Heart right ventricle (tissue), 16 donors: ENCODE data around the gene SLC25A21. TPM values are rescaled to one million over a fixed set of nuclear protein-coding genes. Genes with fewer than 3 reads are reported as not detected.

Experiments
- ATAC-seq, 8 donors: fragments of 200-7000 bp; cut with Tn5 transposase; one replicate each; pipeline ENCODE4 v1.9.1; 2020; ENCODE audit warnings: mild to moderate bottlenecking in 8 of 8, moderate library complexity in 8 of 8, moderate number of reproducible peaks in 1 of 8
- DNase-seq, 2 donors: peaks; one replicate each; pipeline ENCODE4 v3.0.0-alpha.2; 2020
- H3K27ac ChIP-seq, 10 donors: fragments of 200-600 bp; sonication (generic) in 2 of 10; one replicate each; pipeline versions ENCODE4 v1.5.0 to v1.8.0; 2020 to 2022; ENCODE audit warnings: mild to moderate bottlenecking in 3 of 10
- H3K27me3 ChIP-seq, 7 donors: fragments of 200-600 bp; one replicate each; pipeline ENCODE4 v1.8.0; 2021 to 2022; ENCODE audit warnings: mild to moderate bottlenecking in 2 of 7
- H3K36me3 ChIP-seq, 9 donors: fragments of 200-600 bp; sonication (generic) in 1 of 9; one replicate each; pipeline versions ENCODE4 v1.5.0 to v1.8.0; 2020 to 2022; ENCODE audit warnings: mild to moderate bottlenecking in 2 of 9
- H3K4me1 ChIP-seq, 9 donors: fragments of 200-600 bp; sonication (generic) in 1 of 9; one replicate each; pipeline versions ENCODE4 v1.5.0 to v1.8.0; 2020 to 2022; ENCODE audit warnings: mild to moderate bottlenecking in 4 of 9
- H3K4me3 ChIP-seq, 10 donors: fragments of 200-600 bp; sonication (generic) in 2 of 10; one replicate each; pipeline versions ENCODE4 v1.5.0 to v1.8.0; 2020 to 2022; ENCODE audit warnings: mild to moderate bottlenecking in 7 of 10, moderate library complexity in 2 of 10
- H3K9me3 ChIP-seq, 11 donors: fragments of 200-600 bp in 10 of 11; sonication (generic) in 2 of 11; one replicate each; pipeline versions ENCODE4 v1.5.0 to v1.8.0; 2013 to 2022; ENCODE audit warnings: mild to moderate bottlenecking in 2 of 11, control low read depth in 1 of 11, moderate library complexity in 1 of 11
- WGBS, 2 donors: extraction: QIAGEN DNeasy Blood & Tissue Kit; methylation state at CpG; one replicate each; pipeline ENCODE4 v1.1.7; 2013; ENCODE audit warnings: inconsistent platforms in 1 of 2; 5-methylcytosine and 5-hydroxymethylcytosine counted together
- intact Hi-C, 10 donors: fragments of 100-400 bp; cut with DNase I; formaldehyde crosslinking; loops; one replicate each; pipeline versions ENCODE4 v1.11.1 to v1.14.2; 2022
- polyA plus RNA-seq, 2 donors: library from polyadenylated mRNA; stranded (reverse); fragments of 200-250 nt; gene quantifications; one replicate each; pipeline ENCODE4 v1.2.3, GENCODE V29; 2013
- total RNA-seq, 10 donors: library from RNA; stranded (reverse); fragmentation: NEBNext Ultra II Directional in 3 of 10; extraction: Animal tissue kit (Norgen Biotek cat#: 25700) in 3 of 10; gene quantifications; one replicate each; pipeline versions ENCODE4 v1.2.1 to v1.2.4, GENCODE V29; 2021 to 2023
- TF ChIP-seq, protein P1 (sequence below), 9 donors: fragments of 200-600 bp; sonication (generic) in 2 of 9; IDR thresholded peaks; one replicate each; pipeline versions ENCODE4 v1.5.0 to v1.8.0; 2021 to 2022; ENCODE audit warnings: antibody characterized with exemption in 9 of 9, mild to moderate bottlenecking in 5 of 9, moderate library complexity in 1 of 9
- donor health status: Arrhythmogenic right ventricular cardiomyopathy.
- donor health status: ischemic (EF 13 %, LVEDD 7.1; RV severe dilation, severe dysfunction).
- donor health status: healthy with polysubstance abuse.
- donor health status: DM: no; HTN: yes; CAD: no.
- donor health status: DM: no; HTN: no; CAD: no.
- donor health status: ischemic (EF 25% LVEDD 6.9; RV normal size, moderate dysfunction).
- donor health status: ischemic (EF 25% LVEDD 5.7; RV mildly dilated, moderate dysfunction).
- donor health status: healthy.
- donor health status: DM: yes; HTN: yes; CAD: no.
- donor health status: Ischemic cardiomyopathy.
- donor health status: ischemic (EF 35%, LVEDD 5.7; RV mildly dilated, moderate dysfunction).
- donor health status: nonischemic (EF 11% LVEDD 7.7; RV severe dilation, severe dysfunction).
- donor health status: DM: yes; HTN: yes; CAD: no.
- donor health status: PGD.
- donor health status: ischemic (EF 29% LVEDD 5.4; RV normal size, mild dysfunction).
- donor health status: nonischemic (EF 23%, LVEDD 6.1; RV moderate dilation, normal function).

SLC25A21 gene
- total and polyA plus RNA-seq, 12 donors = 0.08 to 1.3 (median 0.34) TPM

DNA sequence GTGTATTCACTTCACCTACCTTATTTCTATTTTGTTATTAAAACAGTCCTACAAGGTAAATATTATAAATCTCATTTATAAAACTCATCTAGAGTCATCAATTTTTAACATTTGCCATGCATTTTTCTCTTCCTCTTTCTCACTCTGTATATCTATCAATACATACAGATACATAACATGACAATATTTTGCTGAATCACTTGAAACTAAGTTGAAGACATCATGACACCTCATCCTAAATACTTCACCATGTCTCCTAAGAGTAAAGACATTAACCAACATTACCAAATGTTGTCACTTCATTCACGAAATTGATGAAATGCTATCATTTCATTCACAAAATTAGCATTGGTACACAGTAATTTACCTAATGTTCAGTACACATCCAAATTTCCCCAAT lies 329.0 kb downstream of the SLC25A21 start:
- Histone ChIP-seq H3K9me3 (no peaks in the 10 kb centered on the region), H3K36me3 (no peaks in the 10 kb centered on the region), H3K4me1 (no peaks in the 10 kb centered on the region), H3K27ac (no peak overlapping the region), H3K4me3 (no peak overlapping the region), H3K27me3 (peaks cover 0 to 12% (median 0%) of the 10 kb centered on the region in 7 donors)
- intact Hi-C loops = no loop called here
- TF ChIP-seq, protein P1, sequence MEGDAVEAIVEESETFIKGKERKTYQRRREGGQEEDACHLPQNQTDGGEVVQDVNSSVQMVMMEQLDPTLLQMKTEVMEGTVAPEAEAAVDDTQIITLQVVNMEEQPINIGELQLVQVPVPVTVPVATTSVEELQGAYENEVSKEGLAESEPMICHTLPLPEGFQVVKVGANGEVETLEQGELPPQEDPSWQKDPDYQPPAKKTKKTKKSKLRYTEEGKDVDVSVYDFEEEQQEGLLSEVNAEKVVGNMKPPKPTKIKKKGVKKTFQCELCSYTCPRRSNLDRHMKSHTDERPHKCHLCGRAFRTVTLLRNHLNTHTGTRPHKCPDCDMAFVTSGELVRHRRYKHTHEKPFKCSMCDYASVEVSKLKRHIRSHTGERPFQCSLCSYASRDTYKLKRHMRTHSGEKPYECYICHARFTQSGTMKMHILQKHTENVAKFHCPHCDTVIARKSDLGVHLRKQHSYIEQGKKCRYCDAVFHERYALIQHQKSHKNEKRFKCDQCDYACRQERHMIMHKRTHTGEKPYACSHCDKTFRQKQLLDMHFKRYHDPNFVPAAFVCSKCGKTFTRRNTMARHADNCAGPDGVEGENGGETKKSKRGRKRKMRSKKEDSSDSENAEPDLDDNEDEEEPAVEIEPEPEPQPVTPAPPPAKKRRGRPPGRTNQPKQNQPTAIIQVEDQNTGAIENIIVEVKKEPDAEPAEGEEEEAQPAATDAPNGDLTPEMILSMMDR (IDR thresholded peaks at IDR 0.05) = no peak
- ATAC-seq (no peak), DNase-seq (no peak)
- 65 to 68% methylated on average over 1 of the region's 1 CpG for WGBS, 2 donors

DNA sequence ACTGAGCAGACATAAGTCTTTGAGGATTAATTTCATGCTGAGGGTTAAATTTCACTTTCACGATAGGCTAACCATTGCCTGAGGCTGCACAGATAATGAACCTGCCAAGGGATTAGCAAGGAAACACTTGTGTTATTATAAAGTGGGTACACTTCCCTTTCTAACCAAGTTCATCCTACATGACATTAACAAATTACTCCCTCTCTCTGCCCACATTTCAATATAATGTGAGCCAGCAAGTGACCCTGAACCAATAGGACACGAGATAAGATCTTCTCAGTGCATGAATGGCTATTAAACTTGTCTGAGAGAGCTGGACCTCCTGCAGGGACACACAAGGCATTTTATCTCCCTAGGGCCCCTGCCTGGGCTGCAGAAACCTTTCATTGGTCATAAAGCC lies 337.3 kb downstream of the SLC25A21 start:
- peaks cover 0 to 28% (median 0%) of the 10 kb centered on the region in 7 donors for H3K27me3 ChIP-seq
- no peaks in the 10 kb centered on the region for H3K36me3 ChIP-seq
- intact Hi-C loops = no loop called here
- H3K4me3 ChIP-seq = no peak overlapping the region
- no peaks in the 10 kb centered on the region for H3K9me3 ChIP-seq
- 34 to 65% methylated on average over 2 of the region's 2 CpGs for WGBS, 2 donors
- ATAC-seq = no peak
- TF ChIP-seq, protein P1 (IDR thresholded peaks at IDR 0.05) = no peak
- H3K27ac ChIP-seq = no peak overlapping the region
- no peaks in the 10 kb centered on the region for H3K4me1 ChIP-seq
- no peak for DNase-seq

DNA sequence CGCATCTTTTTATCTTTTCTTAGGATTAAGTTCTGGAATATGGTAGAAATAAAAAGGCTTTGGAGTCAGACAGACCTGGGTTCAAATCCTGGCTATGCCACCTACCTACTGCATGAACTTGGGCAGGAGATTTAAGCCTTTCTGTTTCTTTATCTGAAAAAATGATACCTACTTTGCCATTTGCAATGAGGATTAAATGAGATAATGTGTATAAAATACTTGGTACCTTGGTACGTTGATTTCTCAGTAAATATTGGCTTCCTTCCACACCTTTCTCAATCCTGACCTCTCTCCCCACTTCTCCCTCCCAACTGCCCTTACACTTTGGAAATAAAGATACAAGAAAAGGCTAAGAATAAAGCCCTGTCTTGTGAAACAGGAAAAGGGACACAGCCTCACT lies 338.1 kb downstream of the SLC25A21 start:
- no peaks in the 10 kb centered on the region for H3K9me3 ChIP-seq
- peaks cover 0 to 29% (median 0%) of the 10 kb centered on the region in 7 donors for H3K27me3 ChIP-seq
- no peak overlapping the region for H3K4me3 ChIP-seq
- no peaks in the 10 kb centered on the region for H3K36me3 ChIP-seq
- WGBS, 2 donors = 76 to 79% methylated on average over 2 of the region's 2 CpGs
- no peak for ATAC-seq
- H3K27ac ChIP-seq = no peak overlapping the region
- no peaks in the 10 kb centered on the region for H3K4me1 ChIP-seq
- no peak for DNase-seq
- intact Hi-C loops = no loop called here
- TF ChIP-seq, protein P1 (IDR thresholded peaks at IDR 0.05) = no peak

DNA sequence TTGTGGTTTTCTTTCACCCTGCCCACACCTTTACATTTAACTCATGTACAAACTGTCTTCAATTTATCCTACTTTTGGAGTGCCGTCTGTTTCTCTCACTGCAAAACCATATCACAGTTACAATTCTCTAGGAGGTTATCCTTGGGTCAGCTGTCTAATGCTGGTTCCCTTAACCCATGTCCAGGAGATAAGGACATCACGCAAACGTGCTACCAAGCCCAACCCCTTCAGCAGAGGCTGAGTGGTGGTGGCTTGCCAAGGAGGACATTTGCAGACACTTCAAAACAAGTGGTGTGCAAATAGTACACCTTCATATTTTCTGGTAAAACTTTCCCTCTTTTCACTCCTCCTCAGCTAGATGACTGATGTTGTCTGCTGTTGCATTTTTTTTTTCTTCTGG lies 342.9 kb downstream of the SLC25A21 start:
- WGBS, 2 donors = 10 to 22% methylated on average over 3 of the region's 3 CpGs
- no peak overlapping the region for H3K4me3 ChIP-seq
- TF ChIP-seq, protein P1 (IDR thresholded peaks at IDR 0.05) = no peak

More for the DNA sequence above, 342.9 kb downstream of the SLC25A21 start:
- Histone ChIP-seq H3K27ac (no peak overlapping the region), H3K4me1 (no peaks in the 10 kb centered on the region), H3K27me3 (peaks cover 0 to 29% (median 0%) of the 10 kb centered on the region in 7 donors), H3K36me3 (no peaks in the 10 kb centered on the region), H3K9me3 (no peaks in the 10 kb centered on the region)
- intact Hi-C loops = no loop called here
- DNase-seq = no peak
- no peak for ATAC-seq
